GM21528 (cell line): Measurements from ENCODE around the gene VASP.

Experiments used
- ATAC-seq: cut with Tn5 transposase; IDR thresholded peaks from one replicate; pipeline ENCODE4 v1.9.1; 2021; ENCODE audit warnings: mild to moderate bottlenecking, moderate library complexity; ENCODE audit not compliant: unreplicated experiment, low FRiP score

Gene VASP

GRCh38 chr19:45473682-45474605 is 33.3 kb upstream of the VASP start:
- ATAC-seq = no peak

- ATAC-seq = no peak
Observed at GRCh38 chr19:45474606-45475521, 32.4 kb upstream of the VASP start.

DNA sequence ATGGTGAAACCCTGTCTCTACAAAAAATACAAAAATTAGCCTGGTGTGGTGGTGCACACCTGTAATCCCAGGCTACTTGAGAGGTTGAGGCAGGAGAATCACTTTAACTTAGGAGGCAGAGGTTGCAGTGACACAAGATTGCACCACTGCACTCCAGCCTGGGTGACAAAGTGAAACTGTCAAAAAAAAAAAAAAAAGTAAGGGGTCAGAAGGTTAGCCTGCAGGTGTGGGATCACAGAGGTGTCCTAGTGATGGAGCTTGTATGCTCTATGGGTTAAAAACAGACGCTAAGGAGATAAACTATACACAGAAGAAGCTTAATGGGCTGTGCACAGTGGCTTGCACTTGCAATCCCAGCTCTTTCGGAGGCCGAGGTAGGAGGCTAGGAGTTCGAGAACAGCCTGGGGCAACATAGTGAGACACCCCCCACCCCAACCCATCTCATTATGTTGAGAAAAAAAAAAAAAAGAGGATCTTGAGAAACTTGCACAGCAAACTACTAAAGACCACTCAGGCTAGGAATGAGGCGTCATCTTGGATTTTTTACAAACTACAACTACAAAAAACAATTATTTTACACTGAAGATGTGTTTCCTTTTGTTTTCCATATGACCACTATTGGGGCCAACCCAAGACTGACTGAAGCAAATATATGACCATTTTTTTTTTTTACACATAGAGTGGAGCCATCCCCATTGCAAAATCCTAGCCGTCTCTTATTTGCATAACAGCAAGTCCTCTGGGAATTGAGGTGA is 31.6 kb upstream of the VASP start:
- ATAC-seq = no peak

DNA sequence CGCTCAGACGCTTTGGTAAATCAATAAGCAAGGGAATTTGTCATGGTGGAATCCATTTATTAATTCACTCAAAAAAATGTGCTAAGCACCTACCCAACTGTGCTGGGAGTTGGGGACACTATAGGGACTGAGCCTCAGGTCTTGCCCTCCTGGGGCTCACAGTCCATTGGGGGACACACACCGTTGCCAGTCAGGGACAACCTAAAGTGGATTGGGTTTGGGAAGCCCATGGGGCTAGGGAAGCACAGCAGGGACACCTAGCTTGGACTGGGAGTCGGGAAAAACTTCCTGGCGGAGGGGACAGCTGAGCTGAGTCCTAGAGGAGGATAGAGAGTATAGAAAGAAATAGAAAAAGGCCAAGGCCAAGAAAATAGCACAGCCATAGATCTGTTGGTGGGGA is 31.0 kb upstream of the VASP start:
- no peak for ATAC-seq

DNA sequence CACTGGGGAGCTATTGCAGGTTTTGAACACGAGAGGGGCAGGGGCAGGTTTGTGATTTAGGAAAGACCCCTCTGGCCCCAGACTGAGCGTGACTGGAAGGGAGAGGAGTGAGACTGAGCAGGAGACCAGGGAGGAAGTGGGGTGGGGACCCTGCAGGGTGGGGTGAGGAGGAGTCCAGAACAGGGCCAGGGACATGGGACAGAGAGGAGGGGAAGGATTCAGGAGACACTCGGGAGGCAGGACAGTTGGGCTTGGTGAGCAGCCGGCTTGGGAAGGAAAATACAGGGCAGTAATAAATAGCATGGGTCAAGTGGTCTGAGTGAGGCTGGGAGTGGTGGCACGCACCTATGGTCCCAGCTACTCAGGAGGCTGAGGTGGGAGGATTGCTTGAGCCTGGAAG is 30.1 kb upstream of the VASP start:
- no peak for ATAC-seq

GRCh38 chr19:45477713-45478453 is 29.4 kb upstream of the VASP start:
- ATAC-seq = no peak

GRCh38 chr19:45478454-45479238 is 28.6 kb upstream of the VASP start:
- peak; percentile 63 for ATAC-seq

DNA sequence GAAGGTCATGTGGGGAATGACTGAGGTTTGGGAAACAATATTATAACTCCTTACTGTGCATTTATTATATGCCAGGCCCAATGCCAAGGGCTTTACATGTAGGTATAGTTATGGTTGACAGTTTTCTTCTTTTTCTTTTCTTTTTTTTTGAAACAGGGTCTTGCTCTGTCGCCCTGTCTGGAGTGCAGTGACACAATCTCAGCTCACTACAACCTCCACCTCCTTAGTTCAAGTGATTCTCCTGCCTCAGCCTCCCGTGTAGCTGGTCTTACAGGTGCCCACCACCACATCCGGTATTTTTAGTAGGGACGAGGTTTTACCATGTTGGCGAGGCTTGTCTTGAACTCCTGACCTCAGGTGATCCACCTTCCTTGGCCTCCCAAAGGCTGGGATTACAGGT is 24.2 kb upstream of the VASP start:
- ATAC-seq = no peak

- no peak for ATAC-seq
Observed at GRCh38 chr19:45484273-45484945, 22.9 kb upstream of the VASP start.

GRCh38 chr19:45485305-45486077 is 21.8 kb upstream of the VASP start:
- peak; percentile 82 for ATAC-seq

DNA sequence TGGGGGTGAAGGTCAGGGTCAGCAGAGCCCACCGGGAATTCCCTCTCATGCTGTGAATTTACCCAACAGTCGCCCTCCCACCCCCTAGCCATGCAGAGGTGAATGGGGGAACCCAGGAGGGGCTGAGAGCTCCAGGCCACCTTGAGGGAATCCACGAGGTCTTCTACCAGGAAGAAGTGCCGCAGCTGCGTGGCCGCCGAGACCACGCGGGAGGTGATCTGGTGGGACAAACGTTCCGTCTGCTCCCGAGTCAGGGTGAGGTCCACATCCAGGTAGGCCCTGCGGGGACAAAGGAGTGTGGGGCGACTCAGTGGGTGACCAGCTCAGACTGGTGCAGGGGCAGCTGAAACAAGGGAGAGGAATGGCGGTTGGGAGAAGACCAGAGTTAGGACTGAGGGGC is 18.6 kb upstream of the VASP start:
- ATAC-seq = no peak

DNA sequence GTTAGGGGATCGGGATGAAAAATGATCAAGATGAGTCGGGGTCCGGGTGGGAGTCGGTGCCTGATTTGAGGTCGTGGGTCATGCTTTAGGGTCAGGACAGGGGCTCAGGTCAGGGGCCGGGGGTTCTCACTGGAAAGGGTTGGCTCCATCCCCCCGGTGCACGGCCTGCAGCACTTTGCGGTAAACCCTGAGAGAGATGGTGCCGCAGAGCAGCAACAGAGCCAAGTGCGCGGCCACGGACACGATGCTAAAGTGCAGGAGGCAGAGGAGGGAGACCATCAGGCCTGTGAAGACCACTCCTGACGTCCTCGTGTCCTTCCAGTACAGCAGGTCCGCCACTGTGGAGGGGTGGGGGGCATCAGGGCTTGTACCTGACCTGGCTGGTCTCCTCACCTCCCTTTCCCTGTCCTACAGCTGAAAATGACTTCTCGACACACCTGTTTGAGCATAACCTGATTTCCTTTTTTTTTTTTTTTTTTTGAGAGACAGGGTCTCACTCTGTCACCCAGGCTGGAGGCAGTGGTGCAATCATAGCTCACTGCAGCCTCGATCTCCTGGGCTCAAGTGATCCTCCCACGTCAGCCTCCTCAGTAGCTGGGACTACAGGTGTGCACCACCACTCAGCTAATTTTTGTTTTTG is 17.9 kb upstream of the VASP start:
- no peak for ATAC-seq

- ATAC-seq = no peak
Observed at GRCh38 chr19:45492137-45492626, 15.1 kb upstream of the VASP start.

DNA sequence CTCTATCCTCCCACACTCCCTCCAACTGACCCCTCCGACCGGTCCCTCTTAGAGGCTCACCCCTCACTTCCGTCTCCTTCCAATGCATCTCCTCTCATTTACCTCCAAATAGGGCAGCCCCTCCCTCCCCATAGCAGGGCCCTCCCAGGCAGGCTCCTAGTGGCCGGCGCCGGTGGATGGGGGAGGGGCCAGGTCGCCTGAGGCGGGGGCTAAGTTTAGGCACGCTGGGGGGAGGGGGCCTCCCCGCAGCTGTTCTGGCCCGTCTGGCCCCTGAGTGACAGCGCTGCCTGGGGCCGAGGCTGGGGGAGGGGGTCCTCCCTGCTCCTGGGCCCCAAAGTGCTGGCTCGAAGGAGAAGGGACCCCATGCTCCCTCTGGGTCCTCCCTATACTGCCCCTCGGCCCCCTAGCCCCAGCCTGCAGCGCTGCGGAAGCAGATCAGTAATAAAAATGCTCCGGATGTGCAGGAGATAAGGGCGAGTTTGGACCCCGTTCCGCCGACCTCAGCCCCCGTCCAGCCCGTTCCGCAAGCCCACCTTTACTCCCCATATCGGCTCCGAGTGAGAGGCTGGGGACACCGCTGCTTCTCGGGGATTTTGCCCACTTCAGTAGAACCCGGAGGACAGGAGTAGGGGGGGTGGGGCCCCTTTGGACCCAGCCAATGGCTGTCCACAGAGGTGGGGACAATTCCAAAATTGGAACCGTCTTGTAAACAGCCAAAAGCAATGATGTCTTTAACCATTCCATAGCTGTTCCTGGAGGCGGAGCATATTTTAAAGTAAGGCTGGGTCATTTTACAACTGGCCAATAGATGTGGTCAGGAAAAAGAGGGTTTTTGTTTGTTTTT is 14.4 kb upstream of the VASP start:
- no peak for ATAC-seq

DNA sequence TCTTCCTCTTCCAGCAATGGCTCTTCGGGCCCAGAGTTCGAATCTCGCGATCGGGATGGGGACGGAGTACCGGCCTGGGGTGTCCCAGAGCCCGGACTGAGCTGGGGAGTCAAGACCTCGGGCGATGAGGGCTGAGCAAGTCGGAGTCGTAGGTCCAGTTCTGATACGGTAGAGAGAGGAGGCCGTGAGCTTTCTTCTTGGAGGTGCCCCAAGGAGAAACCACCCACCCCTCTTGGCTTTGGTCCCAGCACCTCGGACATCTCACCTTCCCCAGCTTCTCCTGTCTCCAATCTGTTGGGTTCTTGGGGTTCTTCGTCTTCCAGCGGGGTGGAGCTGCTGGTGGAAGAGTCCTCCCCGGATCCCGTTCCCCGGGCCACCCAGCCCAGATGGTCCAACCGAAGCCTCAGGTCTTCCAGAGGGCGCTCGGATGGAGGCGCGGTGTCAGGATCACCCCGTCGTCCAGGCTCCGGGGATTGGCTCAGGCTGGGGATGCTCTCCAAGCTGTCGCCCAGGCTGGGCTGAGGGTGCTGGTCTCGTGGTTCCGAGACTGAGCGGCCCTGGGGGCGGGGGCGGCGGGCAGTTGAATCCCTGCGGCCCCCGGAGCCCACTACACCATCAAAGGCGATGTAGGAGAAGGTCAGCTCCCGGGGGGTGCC is 12.9 kb upstream of the VASP start:
- ATAC-seq = no peak

DNA sequence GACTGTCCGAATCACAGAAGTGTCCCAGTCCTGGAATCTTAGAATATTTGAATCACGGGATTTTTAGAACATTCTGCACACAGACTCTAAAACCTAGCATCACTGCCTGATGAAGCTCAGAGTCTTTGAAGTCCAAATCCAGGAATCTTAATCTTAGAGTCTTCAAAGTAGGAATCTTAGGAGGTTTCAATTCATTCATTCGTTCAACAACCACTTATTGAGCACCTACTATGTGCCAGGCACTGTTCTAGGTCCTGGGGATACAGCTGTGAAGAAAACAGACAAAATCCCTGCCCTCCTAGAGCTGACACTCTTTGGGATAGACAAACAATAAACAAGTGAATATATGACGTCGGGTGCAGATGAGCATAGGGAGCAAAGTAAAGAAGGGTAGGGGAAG is 12.1 kb upstream of the VASP start:
- ATAC-seq = no peak
